ENCODE data around the gene SLC9A3. TPM values are rescaled to one million over a fixed set of nuclear protein-coding genes. Genes with fewer than 3 reads are reported as not detected.

The SLC9A3 gene
- total RNA-seq, 1 experiment from 2014 or later, result 0.85 TPM

- H3K4me2 ChIP-seq (ENCODE audit: insufficient read depth, insufficient read length, low read length), result no peak overlapping the region
- H3K4me1 ChIP-seq (ENCODE audit: insufficient read depth, low read length), result no peaks in the 10 kb centered on the region
- H3K4me1 Mint-ChIP-seq, result peaks cover 3 to 6% of the 10 kb centered on the region in 2 experiments; a peak in 3 of 4 replicates
- H4K5ac ChIP-seq (ENCODE audit: insufficient read length, low read depth, low read length), result no peak overlapping the region
- H2BK12ac ChIP-seq (ENCODE audit: insufficient read length, low read depth, low read length), result no peak overlapping the region
- H3K23me2 ChIP-seq (ENCODE audit: insufficient read length, low read depth, low read length, poor library complexity, severe bottlenecking), result no peaks in the 10 kb centered on the region
- H3K56ac ChIP-seq (ENCODE audit: insufficient read length, low read depth, low read length), result no peak overlapping the region
- H3K36me3 Mint-ChIP-seq (ENCODE audit: insufficient read depth in 1 of 3, low read depth in 3 of 3), result peaks cover 0 to 4% (median 0%) of the 10 kb centered on the region in 3 experiments; a peak in 3 of 7 replicates
- H3K79me2 ChIP-seq (ENCODE audit: insufficient read depth, low read length), result no peaks in the 10 kb centered on the region
- H3K79me1 ChIP-seq (ENCODE audit: insufficient read depth, low read depth, low read length, poor library complexity, severe bottlenecking), result no peaks in the 10 kb centered on the region
- H2BK20ac ChIP-seq (ENCODE audit: low read depth, low read length, poor library complexity, severe bottlenecking), result no peak overlapping the region
- no peak overlapping the region for H4K91ac ChIP-seq (ENCODE audit: insufficient read length, low read depth, low read length)
- no peak overlapping the region for H2AK5ac ChIP-seq (ENCODE audit: insufficient read length, low read length)
- no peak overlapping the region; a peak in 1 of 5 replicates for H3K4me3 Mint-ChIP-seq
- H3K9me3 ChIP-seq (ENCODE audit: control insufficient read depth, low read depth, low read length), result no peaks in the 10 kb centered on the region
- H3K27me3 Mint-ChIP-seq (ENCODE audit: low read depth), result peaks cover 11% of the 10 kb centered on the region
- H3K23ac ChIP-seq (ENCODE audit: insufficient read length, low read depth, low read length), result no peak overlapping the region
- no peak overlapping the region for H2BK15ac ChIP-seq (ENCODE audit: low read depth, low read length)
- H3K9me3 Mint-ChIP-seq, result peaks cover 6 to 8% of the 10 kb centered on the region in 2 experiments; a peak in 2 of 5 replicates
- no peak overlapping the region for H2BK5ac ChIP-seq (ENCODE audit: insufficient read length, low read length)
- TF ChIP-seq CTCF (conservative IDR thresholded peaks at IDR 0.05), result no peak
- H2AFZ ChIP-seq (ENCODE audit: low read length), result no peak overlapping the region
- H3K4ac ChIP-seq (ENCODE audit: low read depth, low read length), result no peak overlapping the region
- peak; percentile 20 for DNase-seq
- H4K20me1 ChIP-seq (ENCODE audit: control insufficient read depth, insufficient read depth, insufficient read length), result no peaks in the 10 kb centered on the region
- no peak overlapping the region for H3K9ac ChIP-seq (ENCODE audit: extremely low read depth, insufficient read length, low read length)
- no peak overlapping the region for H3K27ac ChIP-seq (ENCODE audit: insufficient read length, low read depth, low read length)
- H3K27me3 ChIP-seq (ENCODE audit: insufficient read depth, low read length), result no peaks in the 10 kb centered on the region
- H4K8ac ChIP-seq (replicated peaks; ENCODE audit: insufficient read length, low read depth, low read length), result no peak overlapping the region
- no peak overlapping the region for H3K18ac ChIP-seq (ENCODE audit: insufficient read length, low read depth, low read length)
- no CpG with 5 or more reads among the region's 25 CpGs for WGBS (ENCODE audit: extremely low coverage, insufficient read length, low lambda C conversion rate)
- no peak overlapping the region for H3T11ph ChIP-seq (ENCODE audit: low read length)
- no peak overlapping the region for H3K14ac ChIP-seq (ENCODE audit: insufficient read depth, low read length)
- no peak overlapping the region for H3K27ac Mint-ChIP-seq
- H2BK120ac ChIP-seq (ENCODE audit: low read depth, low read length, poor library complexity, severe bottlenecking), result no peak overlapping the region
Observed at GRCh38 chr5:430214-430925, 93.9 kb downstream of the SLC9A3 start.

Measured in H9 (cell line).